Activated T-helper 17 cell treated with anti-CD3 and anti-CD28 coated beads, Interleukin-2, amount 50 U/mL, for 72 hours (primary cell): ENCODE results near the gene MICU1. TPM values are rescaled to one million over a fixed set of nuclear protein-coding genes. Genes with fewer than 3 reads are reported as not detected.
A peak's percentile ranks its signal among the peaks of the same experiment; 100 is the strongest.
"Not testable (repeated sequence)": the region's sequence is repeated elsewhere in the genome, so short reads cannot be mapped to it uniquely, and the experiment has no call there.

Experiments
- ATAC-seq: fragments of 150-1000 bp; cut with Tn5 transposase; replicated peaks from 2 replicates; pipeline ENCODE4 v1.10.0; 2021; ENCODE audit warnings: mild to moderate bottlenecking, moderate library complexity
- H3K27ac Mint-ChIP-seq: one replicate; pipeline ENCODE4 v1.8.0; 2022; ENCODE audit warnings: mixed read lengths
- H3K27me3 Mint-ChIP-seq: one replicate; pipeline ENCODE4 v1.8.0; 2022; ENCODE audit warnings: mixed read lengths
- H3K36me3 Mint-ChIP-seq: one replicate; pipeline ENCODE4 v1.8.0; 2022; ENCODE audit warnings: low read depth, mild to moderate bottlenecking, mixed read lengths
- H3K4me1 Mint-ChIP-seq: one replicate; pipeline ENCODE4 v1.8.0; 2022; ENCODE audit warnings: mixed read lengths
- H3K4me3 Mint-ChIP-seq: one replicate; pipeline ENCODE4 v1.8.0; 2022; ENCODE audit warnings: mild to moderate bottlenecking, mixed read lengths
- H3K9me3 Mint-ChIP-seq: one replicate; pipeline ENCODE4 v1.8.0; 2022; ENCODE audit warnings: mixed read lengths
- total RNA-seq, 2 donors: library from RNA; stranded (reverse); gene quantifications; one replicate each; pipeline ENCODE4 v1.2.3, GENCODE V29; 2022

Gene MICU1
- 10 to 100 TPM; 31.4 to 36.6 TPM for total RNA-seq

DNA sequence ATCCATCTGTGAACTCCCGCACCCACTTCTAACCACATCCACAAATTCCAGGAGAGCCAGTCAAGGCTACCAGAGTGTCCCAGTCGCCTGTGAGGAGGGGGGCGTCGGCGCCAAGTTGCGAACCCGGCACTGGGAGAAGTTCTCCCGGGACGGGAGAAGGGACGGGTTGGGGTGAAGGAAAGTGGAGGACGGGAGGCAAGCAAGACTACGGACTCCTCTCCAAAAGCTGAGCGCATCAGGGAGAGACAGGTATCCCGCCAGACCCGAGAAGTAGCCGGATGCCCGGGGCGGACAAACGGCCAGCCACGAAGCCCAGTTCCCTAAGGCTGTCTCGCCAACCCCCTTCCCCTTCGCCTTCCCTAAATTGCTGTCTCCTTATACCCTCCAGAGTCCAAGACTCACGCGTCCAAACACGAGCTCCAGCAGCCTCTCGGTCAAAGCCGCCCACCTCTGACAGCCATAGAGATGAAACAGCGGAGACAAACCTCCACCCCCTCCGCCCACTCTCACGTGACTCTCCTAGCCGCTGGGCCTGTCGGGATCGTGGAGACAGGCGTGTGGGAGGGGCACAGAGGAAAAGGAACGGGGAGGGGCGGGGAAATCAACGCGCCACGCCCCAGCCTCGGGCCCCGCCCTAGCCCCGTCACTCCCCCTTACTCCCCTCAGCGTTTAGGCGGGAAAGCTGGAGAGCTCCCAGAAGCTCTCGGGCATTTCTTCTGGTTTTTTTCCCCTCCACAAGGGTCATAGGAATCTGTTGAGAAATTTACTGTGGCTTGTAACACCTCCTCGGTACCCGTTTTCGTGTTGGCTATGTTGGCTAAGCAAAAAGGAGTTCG is at the start of gene MICU1:
TSS of gene MICU1 (minus strand) at position 472 of the 836 bp plus-strand sequence. CDS start 59,286 bp downstream, outside the sequence.
- Mint-ChIP-seq H3K4me1 (peaks cover 8% of the 10 kb centered on the region), H3K9me3 (no peaks in the 10 kb centered on the region), H3K4me3 (peak within 1 kb of the TSS; percentile 99), H3K27ac (peak within 1 kb of the TSS; percentile 99), H3K36me3 (peaks cover 6% of the 10 kb centered on the region), H3K27me3 (no peaks in the 10 kb centered on the region)
- ATAC-seq: peak; percentile 98

DNA sequence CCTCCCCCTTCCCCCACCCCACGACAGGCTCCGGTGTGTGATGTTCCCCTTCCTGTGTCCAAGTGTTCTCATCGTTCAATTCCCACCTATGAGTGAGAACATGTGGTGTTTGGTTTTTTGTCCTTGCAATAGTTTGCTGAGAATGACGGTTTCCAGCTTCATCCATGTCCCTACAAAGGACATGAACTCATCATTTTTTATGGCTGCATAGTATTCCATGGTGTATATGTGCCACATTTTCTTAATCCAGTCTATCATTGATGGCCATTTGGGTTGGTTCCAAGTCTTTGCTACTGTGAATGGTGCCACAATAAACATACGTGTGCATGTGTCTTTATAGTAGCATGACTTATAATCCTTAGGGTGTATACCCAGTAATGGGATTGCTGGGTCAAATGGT is 48.3 kb upstream of the MICU1 start:
- H3K27ac Mint-ChIP-seq, H3K36me3 Mint-ChIP-seq, H3K27me3 Mint-ChIP-seq, ATAC-seq, H3K4me1 Mint-ChIP-seq, H3K4me3 Mint-ChIP-seq, H3K9me3 Mint-ChIP-seq: not testable (repeated sequence)

DNA sequence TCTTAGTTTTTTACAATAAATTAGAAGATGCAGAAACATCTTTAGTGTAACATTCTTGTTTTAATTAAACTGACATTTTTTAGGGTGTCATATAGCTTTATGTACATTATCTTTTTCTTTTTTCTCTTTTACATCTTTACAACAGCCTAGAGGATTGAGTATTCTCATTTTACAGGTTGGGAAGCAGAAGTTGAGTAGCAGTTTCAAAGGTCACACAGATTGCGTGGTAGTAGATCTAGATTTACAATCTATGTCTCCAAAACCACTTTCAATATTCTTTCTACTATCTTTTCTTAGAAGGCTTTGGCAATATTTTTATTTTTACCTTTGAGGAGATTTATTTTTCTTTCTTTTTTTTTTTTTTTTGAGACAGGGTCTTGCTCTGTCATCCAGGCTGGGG is 47.4 kb upstream of the MICU1 start:
- no peak for ATAC-seq
- Mint-ChIP-seq H3K4me1 (no peaks in the 10 kb centered on the region), H3K27ac (no peak overlapping the region), H3K36me3 (no peaks in the 10 kb centered on the region), H3K9me3 (no peaks in the 10 kb centered on the region), H3K27me3 (peaks cover under 1% of the 10 kb centered on the region), H3K4me3 (no peak overlapping the region)

DNA sequence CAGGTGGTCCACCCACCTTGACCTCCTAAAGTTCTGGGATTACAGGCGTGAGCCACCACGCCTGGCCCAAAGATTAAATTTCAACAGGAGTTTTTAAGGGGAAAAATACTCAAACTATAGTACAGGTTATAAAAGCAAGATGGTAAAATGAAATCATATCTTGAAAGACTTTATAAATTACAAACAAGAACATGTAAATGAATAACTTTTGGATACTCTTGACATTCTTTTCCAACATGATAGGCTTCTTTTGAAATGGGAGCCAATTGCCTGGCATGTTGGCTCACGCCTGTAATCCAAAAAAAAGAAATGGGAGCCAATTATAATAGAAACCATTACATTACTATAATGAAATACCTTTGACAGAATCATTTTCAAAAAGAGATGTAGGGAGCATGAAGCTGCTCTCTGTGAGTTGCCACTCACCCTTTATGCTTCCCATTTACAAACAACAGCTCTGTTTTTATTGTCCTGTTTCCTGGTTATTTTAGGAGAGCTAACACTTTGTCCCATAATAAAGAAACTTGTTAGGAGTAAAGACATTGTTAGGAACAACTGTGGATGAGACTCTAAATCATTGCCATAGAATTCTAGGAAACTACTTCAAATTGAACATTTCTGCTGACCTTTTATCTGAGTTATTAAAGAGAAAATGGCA is 41.5 kb upstream of the MICU1 start:
- Mint-ChIP-seq H3K4me1 (no peaks in the 10 kb centered on the region), H3K27ac (no peak overlapping the region), H3K27me3 (peaks cover 4% of the 10 kb centered on the region)

DNA sequence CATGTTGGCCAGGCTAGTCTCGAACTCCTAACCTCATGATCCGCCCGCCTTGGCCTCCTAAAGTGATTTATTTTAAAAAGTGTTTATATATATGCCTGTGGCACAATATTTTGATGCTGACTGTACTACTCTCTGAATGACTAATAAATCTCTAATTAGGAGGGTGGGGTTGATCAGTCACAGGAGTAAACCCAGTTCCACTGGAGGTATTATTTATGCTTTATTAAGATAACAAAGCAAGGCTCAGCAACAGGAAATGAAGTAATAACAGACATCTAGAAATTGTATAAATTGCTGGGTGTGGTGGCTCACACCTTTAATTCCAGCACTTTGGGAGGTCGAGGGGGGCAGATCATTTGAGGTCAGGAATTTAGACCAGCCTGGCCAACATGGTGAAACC is 40.0 kb upstream of the MICU1 start:
- Mint-ChIP-seq H3K4me1 (no peaks in the 10 kb centered on the region), H3K4me3 (no peak overlapping the region)

More for the DNA sequence above, 41.5 kb upstream of the MICU1 start:
- Mint-ChIP-seq H3K9me3 (no peaks in the 10 kb centered on the region), H3K4me3 (no peak overlapping the region), H3K36me3 (no peaks in the 10 kb centered on the region)
- ATAC-seq: no peak

GRCh38 chr10:72663971-72664370 is 38.1 kb upstream of the MICU1 start:
- Mint-ChIP-seq H3K9me3 (no peaks in the 10 kb centered on the region), H3K4me1 (no peaks in the 10 kb centered on the region), H3K27ac (no peak overlapping the region), H3K27me3 (peaks cover 4% of the 10 kb centered on the region), H3K36me3 (no peaks in the 10 kb centered on the region), H3K4me3 (no peak overlapping the region)
- ATAC-seq: no peak

More for the DNA sequence above, 40.0 kb upstream of the MICU1 start:
- ATAC-seq: no peak
- Mint-ChIP-seq H3K27me3 (peaks cover 4% of the 10 kb centered on the region), H3K9me3 (no peaks in the 10 kb centered on the region), H3K36me3 (no peaks in the 10 kb centered on the region), H3K27ac (no peak overlapping the region)

- Mint-ChIP-seq H3K36me3 (no peaks in the 10 kb centered on the region), H3K4me1 (no peaks in the 10 kb centered on the region), H3K4me3 (no peak overlapping the region), H3K9me3 (no peaks in the 10 kb centered on the region), H3K27ac (no peak overlapping the region), H3K27me3 (no peaks in the 10 kb centered on the region)
- no peak for ATAC-seq
Observed at GRCh38 chr10:72661431-72661830, 35.6 kb upstream of the MICU1 start.

DNA sequence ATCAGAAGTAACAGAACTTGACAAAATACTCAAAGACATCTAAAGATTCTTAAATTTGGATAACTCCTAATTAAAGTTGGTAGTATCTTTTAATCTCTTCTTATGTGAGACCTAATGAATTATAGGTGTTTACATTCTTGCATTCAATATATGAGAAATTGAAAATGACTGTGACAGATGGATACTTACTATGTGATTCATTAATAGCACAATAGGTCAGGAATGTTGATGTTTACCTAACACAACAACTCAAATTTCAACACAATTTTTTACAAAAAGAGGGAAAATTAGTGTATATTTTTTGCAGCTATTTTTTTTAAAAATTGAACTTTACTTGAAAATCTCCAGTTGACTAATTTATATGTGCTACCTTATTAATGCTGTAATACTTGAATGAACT is 34.3 kb upstream of the MICU1 start:
- Mint-ChIP-seq H3K4me3 (no peak overlapping the region), H3K27me3 (no peaks in the 10 kb centered on the region), H3K9me3 (no peaks in the 10 kb centered on the region), H3K4me1 (no peaks in the 10 kb centered on the region), H3K27ac (no peak overlapping the region), H3K36me3 (no peaks in the 10 kb centered on the region)
- ATAC-seq: no peak

DNA sequence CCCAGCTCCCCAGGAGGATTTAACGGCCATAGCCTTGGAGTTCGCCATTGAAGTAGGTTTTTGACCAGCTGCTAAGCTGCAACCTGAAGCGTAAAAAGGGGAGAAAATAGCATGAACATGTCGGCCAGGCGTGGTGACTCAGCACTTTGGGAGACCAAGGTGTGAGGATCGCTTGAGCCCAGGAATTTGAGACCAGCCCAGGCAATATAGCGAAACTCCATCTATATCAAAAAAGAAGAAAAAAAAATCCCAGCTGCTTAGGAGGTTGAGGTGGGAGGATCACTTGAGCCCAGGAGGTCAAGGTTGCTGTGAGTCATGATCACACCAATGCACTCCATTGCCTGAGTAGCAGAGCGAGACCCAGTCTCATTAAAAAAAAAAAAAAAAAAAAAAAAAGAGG is 33.8 kb upstream of the MICU1 start:
- H3K9me3 Mint-ChIP-seq: no peaks in the 10 kb centered on the region
- no peaks in the 10 kb centered on the region for H3K27me3 Mint-ChIP-seq
- H3K36me3 Mint-ChIP-seq: no peaks in the 10 kb centered on the region
- ATAC-seq: no peak
- no peaks in the 10 kb centered on the region for H3K4me1 Mint-ChIP-seq
- H3K4me3 Mint-ChIP-seq: no peak overlapping the region
- H3K27ac Mint-ChIP-seq: no peak overlapping the region

GRCh38 chr10:72658696-72659400 is 33.0 kb upstream of the MICU1 start:
- H3K4me3 Mint-ChIP-seq: no peak overlapping the region
- no peak overlapping the region for H3K27ac Mint-ChIP-seq
- H3K9me3 Mint-ChIP-seq: no peaks in the 10 kb centered on the region
- H3K4me1 Mint-ChIP-seq: no peaks in the 10 kb centered on the region
- no peaks in the 10 kb centered on the region for H3K27me3 Mint-ChIP-seq
- H3K36me3 Mint-ChIP-seq: no peaks in the 10 kb centered on the region
- ATAC-seq: no peak

- H3K36me3 Mint-ChIP-seq: no peaks in the 10 kb centered on the region
- no peaks in the 10 kb centered on the region for H3K4me1 Mint-ChIP-seq
- no peak overlapping the region for H3K27ac Mint-ChIP-seq
- no peak for ATAC-seq
- H3K4me3 Mint-ChIP-seq: no peak overlapping the region
- H3K27me3 Mint-ChIP-seq: no peaks in the 10 kb centered on the region
- no peaks in the 10 kb centered on the region for H3K9me3 Mint-ChIP-seq
Observed at GRCh38 chr10:72654720-72655119, 28.8 kb upstream of the MICU1 start.

DNA sequence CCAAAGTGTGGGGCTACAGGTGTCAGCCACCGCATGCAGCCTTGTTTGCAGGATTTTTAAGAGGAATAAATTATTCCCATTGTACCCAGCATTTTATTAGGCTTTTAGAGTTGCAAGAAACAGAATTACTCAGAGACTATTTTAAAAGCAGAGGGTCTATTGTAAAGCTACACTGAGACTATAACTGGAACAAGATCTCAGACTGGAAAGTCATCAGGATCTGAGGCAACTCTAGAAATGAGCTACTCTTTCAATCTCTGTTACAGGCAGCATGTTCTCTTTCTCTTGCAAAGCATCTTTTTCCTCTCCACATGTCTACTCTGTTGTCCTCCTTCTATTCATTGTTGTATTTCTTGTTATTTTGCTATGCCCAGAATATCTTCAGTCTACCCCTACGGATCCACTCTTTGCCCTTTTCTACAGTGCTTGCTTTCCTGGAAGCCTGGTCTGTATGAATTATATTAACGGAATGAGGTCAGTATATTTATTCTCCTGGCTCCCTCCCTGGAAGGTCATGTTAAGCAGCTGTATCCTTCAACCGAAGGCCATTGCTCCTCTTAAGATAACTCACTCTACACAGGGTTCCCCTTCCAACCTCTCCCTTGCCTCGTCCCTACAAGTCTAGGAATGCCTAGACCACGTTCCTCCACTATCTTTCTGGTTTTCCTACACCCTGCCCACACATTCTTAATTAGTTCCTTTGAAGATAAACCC is 27.7 kb upstream of the MICU1 start:
- no peaks in the 10 kb centered on the region for H3K4me1 Mint-ChIP-seq
- no peak for ATAC-seq
- H3K36me3 Mint-ChIP-seq: no peaks in the 10 kb centered on the region
- no peaks in the 10 kb centered on the region for H3K27me3 Mint-ChIP-seq
- no peak overlapping the region for H3K27ac Mint-ChIP-seq
- H3K4me3 Mint-ChIP-seq: no peak overlapping the region
- H3K9me3 Mint-ChIP-seq: no peaks in the 10 kb centered on the region

GRCh38 chr10:72649291-72649690 is 23.4 kb upstream of the MICU1 start:
- no peaks in the 10 kb centered on the region for H3K27me3 Mint-ChIP-seq
- H3K9me3 Mint-ChIP-seq: no peaks in the 10 kb centered on the region
- no peak for ATAC-seq
- H3K4me3 Mint-ChIP-seq: no peak overlapping the region
- H3K4me1 Mint-ChIP-seq: no peaks in the 10 kb centered on the region
- H3K27ac Mint-ChIP-seq: no peak overlapping the region
- H3K36me3 Mint-ChIP-seq: no peaks in the 10 kb centered on the region

- Mint-ChIP-seq H3K27me3 (no peaks in the 10 kb centered on the region), H3K9me3 (no peaks in the 10 kb centered on the region), H3K36me3 (no peaks in the 10 kb centered on the region), H3K4me1 (no peaks in the 10 kb centered on the region), H3K27ac (no peak overlapping the region), H3K4me3 (no peak overlapping the region)
- ATAC-seq: no peak
Observed at GRCh38 chr10:72648301-72648700, 22.4 kb upstream of the MICU1 start.
